H1 (cell line): Measurements from ENCODE around the gene FCN3. TPM values are rescaled to one million over a fixed set of nuclear protein-coding genes. Genes with fewer than 3 reads are reported as not detected.

Experiments used
- ATF2 ChIP-seq: IDR thresholded peaks from 2 replicates; pipeline ENCODE4 v1.6.1; 2012; ENCODE audit warnings: low read length, inconsistent platforms
- EP300 ChIP-seq, 2 experiments: IDR thresholded peaks; 1 replicate in 1 of 2; 2 replicates in 1 of 2; pipeline ENCODE4 v1.6.1; 2011 to 2012; ENCODE audit warnings: low read depth in 2 of 2, low read length in 2 of 2, mild to moderate bottlenecking in 2 of 2, borderline replicate concordance in 1 of 2, inconsistent platforms in 1 of 2, moderate library complexity in 1 of 2
- KDM1A ChIP-seq: fragments of 200-600, 300-600 bp; sonication (generic); IDR thresholded peaks from 2 replicates; pipeline ENCODE4 v1.7.1; 2016; ENCODE audit warnings: mild to moderate bottlenecking, low read length, borderline replicate concordance
- polyA plus RNA-seq, 7 experiments: library from polyadenylated mRNA; depleted of rRNA in 3 of 7; stranded (reverse) in 5 of 7; unstranded in 2 of 7; fragments of >200 nt in 5 of 7; fragments of 200-250 nt in 2 of 7; gene quantifications; 1 replicate in 5 of 7; 2 replicates in 1 of 7; 4 replicates in 1 of 7; pipeline versions ENCODE4 v1.2.1 to v1.2.3, GENCODE V29; 2011 to 2013; ENCODE audit warnings: missing spikeins in 2 of 7, mixed read lengths in 2 of 7
- total RNA-seq: library from RNA; stranded (reverse); fragmentation: NEBNext Ultra II Directional; extraction: Animal tissue kit (Norgen Biotek cat#: 25700); gene quantifications from 2 replicates; pipeline ENCODE4 v1.2.1, GENCODE V29; 2021
- TF ChIP-seq, protein P1 (sequence below), 3 experiments: IDR thresholded peaks; 1 replicate in 2 of 3; 2 replicates in 1 of 3; pipeline versions ENCODE4 v1.5.1 to v1.6.1; 2011; ENCODE audit warnings: low read length in 3 of 3, mild to moderate bottlenecking in 3 of 3, inconsistent platforms in 2 of 3, low read depth in 1 of 3, moderate library complexity in 1 of 3; ENCODE audit not compliant: insufficient read depth in 1 of 3; ENCODE audit errors: control extremely low read depth in 1 of 3

The FCN3 gene
- total and polyA plus RNA-seq, 2 of the 8 experiments (the other 6 are each of a cell fraction or from before 2014, with no cell fraction given) = 0.30 to 0.57 TPM

GRCh38 chr1:27357281-27358037 is 17.2 kb downstream of the FCN3 start (continued):
- TF ChIP-seq, protein P1, sequence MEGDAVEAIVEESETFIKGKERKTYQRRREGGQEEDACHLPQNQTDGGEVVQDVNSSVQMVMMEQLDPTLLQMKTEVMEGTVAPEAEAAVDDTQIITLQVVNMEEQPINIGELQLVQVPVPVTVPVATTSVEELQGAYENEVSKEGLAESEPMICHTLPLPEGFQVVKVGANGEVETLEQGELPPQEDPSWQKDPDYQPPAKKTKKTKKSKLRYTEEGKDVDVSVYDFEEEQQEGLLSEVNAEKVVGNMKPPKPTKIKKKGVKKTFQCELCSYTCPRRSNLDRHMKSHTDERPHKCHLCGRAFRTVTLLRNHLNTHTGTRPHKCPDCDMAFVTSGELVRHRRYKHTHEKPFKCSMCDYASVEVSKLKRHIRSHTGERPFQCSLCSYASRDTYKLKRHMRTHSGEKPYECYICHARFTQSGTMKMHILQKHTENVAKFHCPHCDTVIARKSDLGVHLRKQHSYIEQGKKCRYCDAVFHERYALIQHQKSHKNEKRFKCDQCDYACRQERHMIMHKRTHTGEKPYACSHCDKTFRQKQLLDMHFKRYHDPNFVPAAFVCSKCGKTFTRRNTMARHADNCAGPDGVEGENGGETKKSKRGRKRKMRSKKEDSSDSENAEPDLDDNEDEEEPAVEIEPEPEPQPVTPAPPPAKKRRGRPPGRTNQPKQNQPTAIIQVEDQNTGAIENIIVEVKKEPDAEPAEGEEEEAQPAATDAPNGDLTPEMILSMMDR (IDR thresholded peaks at IDR 0.05; ENCODE audit: control extremely low read depth in 1 of 3, insufficient read depth in 1 of 3, low read depth in 1 of 3, low read length in 3 of 3) = peak in 2 of 3 experiments; percentile 94 to 98; a peak in 3 of 4 replicates
- TF ChIP-seq ATF2 = no peak
- TF ChIP-seq KDM1A = peak; percentile 69; the same call in 1 of the 2 replicates
- TF ChIP-seq EP300 (IDR thresholded peaks at IDR 0.05; ENCODE audit: borderline replicate concordance in 1 of 2, low read depth in 2 of 2, low read length in 2 of 2) = no peak; a peak in 1 of 3 replicates
